Renal pelvis (tissue), 4 donors: ENCODE measurements around the gene ZFYVE28. TPM values are rescaled to one million over a fixed set of nuclear protein-coding genes. Genes with fewer than 3 reads are reported as not detected.

ENCODE experiments used
- DNase-seq: peaks from one replicate; pipeline ENCODE4 v3.0.0-alpha.2; 2013
- polyA plus RNA-seq, 3 donors: library from polyadenylated mRNA; unstranded; fragments of 120-200 nt; gene quantifications; one replicate each; pipeline ENCODE4 v1.2.1, GENCODE V29; 2013; ENCODE audit not compliant: insufficient read length in 3 of 3

ZFYVE28 gene
- polyA plus RNA-seq, 3 donors = 1.7 to 3.7 (median 3.2) TPM

DNA sequence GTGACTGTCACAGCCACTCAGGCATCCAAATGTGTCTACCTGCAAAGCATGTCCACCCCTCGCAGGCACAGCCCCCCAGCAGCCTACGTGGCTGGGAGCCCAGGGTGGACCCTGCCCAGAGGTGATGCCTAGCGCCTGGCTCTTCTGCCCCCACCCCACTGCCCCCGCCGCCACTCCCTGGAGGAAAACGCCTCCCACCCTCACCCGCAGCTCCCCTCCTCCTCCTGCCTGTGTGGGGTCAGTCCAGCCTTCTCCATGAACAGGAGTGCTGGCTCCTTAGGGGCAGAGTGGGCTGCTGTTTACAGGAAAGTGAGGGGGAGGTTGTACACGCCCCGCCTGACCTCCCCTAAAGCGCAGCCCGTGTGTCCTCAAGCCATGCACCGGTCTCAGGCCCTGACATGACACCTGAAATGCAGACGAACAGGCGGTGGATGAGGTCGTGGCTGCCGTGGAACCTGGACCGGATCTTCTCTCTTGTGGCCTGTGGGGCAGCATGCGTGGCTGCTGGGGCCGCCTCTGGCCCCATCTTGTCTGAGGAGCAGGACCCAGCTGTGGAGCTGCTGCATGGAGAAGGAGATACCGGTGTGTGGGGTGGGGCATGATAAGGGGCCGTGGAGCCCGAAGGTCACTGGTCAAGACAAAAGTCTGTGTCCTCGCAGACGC, 144.7 kb downstream of the ZFYVE28 start:
- no peak for DNase-seq

DNA sequence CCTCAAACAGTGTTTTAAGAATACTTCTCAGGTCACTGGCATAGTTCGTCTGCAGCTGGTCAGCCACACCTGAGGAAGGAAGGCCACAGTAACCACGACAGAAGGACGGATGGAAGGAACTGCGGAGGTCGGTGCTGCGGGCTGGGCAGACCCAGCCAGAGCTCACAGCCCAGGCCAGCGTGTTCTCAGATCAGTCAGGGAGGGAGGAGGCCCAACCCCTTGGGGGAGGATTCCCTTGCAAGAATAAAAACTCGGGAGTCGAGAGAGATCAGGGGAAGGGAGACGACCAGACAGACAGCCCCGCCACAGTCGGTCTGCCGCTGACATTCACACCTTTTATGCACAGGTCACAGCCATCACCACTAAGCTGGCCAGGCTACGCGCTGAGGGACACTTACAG, 145.2 kb downstream of the ZFYVE28 start:
- DNase-seq = no peak

DNA sequence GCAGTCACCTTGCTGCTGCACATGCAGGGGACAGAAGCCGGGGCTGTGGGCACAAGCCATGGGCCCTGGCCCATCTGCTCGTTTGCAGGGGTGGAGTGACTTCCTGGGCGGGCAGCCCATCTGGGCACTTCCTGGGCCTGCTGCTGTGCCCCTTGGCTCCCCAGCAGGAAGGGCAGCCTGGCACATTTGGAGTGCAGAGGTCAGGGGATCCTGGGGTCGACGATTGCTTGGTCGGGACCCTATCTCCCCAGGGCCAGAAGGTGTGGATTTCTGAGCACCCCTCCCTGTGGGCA, 145.7 kb downstream of the ZFYVE28 start:
- no peak for DNase-seq

DNA sequence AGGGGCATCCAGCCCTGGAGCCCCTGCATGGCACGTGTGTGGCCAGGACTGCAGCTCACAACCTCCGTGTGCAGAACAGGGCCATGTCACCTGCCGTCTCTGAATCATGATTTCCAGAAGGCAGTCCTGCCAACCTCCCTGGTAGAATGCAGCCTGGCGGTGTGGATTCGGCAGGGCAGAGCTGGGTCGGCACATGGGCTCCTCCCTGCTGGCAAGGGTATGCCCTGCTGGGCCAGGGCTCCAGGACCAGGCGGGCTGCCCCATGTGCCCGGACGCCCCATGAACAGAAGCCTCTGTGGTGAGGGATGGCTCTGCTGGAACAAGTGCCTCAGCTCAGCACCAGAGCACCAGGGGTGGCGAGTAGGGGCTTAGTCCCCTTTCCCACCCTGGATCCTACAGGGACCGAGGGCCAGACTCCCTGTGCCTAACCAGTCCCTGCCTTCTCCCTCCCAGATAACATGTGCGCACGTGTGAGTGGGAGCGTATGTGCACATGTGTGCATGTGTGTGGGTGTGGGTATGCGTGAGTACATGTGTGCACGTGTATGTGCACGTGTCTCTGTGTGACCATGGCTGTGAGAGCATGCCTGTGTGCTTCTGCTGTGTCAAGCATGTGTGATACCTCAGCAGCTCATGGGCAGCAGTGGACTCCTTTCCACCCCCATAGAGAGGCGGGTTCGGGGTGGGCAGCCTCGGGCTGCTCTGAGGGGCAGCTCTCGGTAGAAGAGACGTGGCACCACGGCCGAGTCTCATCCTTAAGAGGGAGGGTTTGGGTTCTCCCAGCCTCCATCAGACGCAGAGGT, 146.2 kb downstream of the ZFYVE28 start:
- DNase-seq = no peak

DNA sequence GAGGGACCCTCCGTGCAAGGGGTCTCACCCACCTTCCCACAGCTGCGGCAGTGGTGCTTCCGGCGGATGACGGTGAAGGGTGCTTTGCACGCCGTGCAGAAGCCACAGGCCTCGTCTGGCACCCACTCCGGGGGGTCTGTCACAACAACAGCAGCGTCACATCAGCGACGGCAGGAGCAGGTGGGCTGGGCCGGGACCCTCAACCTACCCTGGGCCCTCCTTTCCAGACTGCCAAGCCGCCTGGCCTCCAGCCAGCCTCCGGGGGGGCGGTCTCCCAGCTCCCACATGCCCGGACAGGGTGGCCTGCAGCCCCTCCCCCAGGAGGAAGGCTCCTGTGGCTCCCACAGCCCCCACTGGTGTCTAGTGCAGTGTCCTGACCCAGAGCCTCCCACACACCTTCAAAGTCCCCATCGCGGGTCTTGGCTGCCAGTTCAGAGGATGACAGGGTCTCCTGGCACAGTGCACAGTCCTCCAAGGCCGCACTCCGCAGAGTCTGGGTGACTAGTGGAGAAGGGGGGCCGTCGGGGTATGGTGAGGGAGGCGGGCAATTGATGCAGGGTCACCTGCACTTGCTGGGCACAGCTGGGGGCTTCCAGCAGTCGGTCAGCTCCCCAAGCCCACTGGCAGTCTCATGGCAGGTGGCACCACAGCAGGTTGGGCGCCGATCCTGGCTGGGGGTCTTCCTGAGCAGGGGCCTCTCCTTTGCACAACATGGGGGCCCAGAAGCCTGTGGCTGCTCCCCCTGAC, 147.0 kb downstream of the ZFYVE28 start:
- DNase-seq = no peak

DNA sequence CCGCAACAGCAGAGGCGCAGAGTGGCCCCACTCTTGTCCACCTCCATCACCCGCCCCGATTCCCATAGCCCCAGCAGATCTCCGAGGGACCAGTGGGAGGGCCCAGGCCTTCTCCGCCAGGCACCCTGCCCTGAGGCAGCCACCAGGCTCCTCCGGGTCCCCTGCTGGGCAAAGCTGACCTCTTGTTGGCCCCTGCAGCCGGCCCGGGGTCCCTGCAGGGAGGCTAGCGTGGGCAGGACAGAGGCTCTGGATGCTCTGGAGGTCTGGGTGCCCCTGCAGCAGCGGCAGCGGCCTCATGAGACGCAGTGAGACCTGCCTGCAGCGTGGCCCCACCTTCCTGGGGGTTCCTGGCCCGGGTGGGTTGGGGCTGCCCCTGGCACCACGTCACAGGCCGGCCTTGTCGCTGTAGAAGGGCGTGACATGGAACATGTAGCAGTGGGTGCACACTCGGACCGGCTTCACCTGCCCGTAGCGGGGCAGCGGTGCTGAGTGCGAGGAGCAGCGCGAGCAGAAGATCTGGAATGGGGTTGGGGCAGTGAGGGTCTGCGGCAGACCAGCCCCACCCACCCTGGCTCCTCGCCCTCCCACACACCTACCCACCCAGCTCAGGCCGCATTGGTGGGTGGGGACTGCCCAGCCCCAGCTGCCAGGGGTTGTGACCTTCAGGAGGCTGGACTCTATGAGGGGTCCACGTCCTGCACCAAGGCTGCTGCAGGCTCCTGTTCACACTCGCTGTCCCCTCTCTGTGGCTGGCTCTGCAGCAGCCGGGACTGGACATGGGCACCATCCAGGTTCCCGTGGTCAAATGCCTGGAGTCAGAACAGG, 147.9 kb downstream of the ZFYVE28 start:
- DNase-seq = no peak

DNA sequence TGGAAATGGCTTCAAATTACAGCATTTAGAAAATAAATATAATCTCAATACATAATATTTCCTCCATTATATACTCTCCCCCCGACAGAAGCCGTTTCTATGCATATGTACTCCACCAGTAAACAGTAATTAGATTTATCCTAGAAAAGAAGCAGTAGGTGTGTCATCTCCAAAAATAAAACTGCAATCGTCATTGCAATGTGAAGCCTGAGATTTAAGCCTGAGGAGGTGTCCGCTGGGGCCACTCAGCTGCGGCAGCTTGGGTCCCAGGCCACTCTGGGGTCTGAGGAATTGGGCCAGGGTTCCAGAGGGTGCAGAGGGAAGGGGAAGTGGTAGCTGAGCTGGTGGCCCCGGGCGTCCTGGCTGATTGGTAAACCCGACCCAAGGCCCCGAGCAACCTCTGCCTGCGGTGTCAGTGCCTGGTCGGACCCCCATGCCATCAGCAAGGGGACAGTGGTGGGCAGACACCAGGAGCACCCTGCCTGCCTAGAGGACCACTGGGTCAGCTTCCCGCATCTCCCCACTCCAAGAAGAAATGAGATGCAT, 148.8 kb downstream of the ZFYVE28 start:
- DNase-seq = no peak

DNA sequence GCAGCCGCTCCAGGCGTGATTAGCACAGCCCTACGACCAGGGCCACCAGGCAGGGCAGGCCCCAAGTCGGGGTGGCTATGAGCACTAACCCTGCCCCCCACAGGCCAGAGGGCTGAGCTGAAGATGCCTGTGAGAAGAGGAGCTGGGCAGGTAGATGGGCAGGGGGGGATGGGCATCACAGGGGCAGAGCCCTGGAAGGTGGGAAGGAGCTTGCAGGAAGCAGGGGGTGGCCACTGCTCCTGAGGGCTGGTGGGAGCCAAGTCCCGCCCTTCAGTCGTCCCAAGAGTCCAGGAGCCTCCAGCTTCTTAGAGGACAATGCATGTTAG, 149.3 kb downstream of the ZFYVE28 start:
- no peak for DNase-seq

DNA sequence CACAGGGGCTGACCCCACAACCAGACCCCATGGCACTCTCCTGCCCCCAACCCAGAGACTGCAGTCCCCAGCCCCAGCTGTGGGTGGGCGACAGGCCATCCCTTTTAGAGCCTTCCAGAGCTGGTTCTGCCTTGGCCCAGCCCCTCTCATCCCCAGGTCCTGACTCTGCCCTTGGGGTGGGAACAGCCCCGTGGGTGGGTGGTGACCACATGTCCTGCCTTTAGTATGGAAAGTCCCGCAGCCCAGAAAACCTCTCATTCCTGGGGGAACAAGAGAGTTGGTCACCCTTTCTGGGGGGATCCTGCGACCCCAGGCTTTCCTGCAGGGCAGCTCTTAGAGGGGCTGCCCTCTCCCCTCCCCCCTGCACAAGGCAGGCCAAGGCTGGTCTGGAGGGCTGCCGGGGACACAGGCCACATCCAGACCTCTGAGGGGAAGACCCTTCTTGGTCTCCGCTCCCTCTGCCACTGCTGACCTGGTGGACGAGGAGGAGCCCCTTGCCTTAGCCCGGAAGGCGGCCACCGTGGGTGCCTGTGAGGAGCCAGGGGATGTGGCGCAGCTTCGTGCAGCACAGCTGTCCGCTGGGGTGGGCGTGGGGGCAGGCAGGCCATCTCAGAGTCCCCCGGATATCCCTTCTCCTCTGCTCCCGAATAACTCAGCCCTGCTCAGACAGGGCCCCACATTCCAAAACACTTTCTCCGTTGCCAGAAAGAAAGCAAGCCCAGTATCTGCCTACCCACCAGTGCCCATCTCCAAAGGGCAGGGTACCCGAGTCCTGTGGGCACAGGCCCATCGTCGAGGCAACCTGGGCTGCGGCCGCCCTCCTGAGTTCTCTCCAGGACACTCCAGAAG, 149.9 kb downstream of the ZFYVE28 start:
- DNase-seq = no peak

DNA sequence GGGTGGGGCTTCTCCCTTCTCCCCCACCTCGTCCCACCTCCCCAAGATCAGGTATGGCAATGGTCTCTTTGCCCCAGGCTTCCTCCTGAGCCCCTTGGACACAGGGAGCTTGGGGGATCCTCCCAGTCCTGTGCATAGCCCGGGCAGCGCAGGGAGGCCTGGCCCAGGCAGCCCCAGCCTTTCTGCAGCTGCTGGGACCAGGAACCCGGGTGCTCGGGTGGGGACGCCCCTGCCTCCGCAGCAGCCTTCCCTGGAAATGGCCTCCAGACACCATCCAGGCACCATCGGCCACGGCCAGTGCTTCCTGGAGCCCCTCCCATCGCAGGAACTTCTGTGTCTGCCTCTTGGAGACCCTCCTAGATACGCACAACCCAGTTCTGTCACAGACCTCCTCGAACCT, 150.6 kb downstream of the ZFYVE28 start:
- DNase-seq = no peak

DNA sequence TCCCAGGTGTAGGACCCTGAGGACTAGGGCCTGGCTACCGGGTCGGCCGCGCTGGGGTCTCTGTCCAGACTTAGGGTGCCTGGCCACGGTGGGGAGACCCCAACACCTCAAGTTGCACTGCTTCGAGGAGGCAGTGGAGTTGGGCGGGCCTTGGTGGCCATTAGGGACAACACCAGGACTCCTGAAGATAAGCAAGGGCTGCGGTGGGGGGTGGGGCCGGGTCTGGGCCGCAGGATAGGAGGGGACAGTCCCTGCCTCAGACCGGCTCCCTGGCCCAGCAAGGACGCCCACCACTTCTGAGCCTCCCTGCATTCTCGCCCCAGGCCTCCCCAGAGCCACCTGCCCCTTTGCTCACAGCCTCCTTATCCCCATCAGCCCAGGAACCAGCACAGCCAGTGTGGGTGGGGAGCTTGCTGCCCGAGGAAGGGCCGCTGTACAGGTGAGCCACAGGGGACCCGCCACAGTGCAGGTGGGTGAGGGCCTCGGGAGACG, 151.1 kb downstream of the ZFYVE28 start:
- no peak for DNase-seq

DNA sequence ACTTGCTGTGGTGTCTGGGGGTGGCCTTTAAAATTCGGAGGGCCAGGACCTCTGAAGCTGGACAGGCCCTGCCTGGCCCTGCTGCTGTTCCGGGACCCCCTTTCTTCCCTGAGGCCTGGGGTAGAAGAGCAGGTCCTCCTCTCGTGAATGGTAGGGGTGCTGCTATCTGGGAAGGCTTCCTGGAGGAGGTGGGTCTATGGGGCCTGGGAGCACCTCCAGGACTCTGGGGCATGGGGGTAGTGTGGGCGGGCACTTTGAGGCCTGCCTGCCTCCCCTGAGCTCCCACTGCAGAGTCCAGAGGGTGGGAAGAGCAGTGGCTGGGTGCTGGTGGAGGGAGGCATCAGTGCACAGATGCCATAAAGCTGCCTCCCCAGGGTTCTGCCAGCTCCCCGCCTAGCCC, 151.6 kb downstream of the ZFYVE28 start:
- DNase-seq = no peak

DNA sequence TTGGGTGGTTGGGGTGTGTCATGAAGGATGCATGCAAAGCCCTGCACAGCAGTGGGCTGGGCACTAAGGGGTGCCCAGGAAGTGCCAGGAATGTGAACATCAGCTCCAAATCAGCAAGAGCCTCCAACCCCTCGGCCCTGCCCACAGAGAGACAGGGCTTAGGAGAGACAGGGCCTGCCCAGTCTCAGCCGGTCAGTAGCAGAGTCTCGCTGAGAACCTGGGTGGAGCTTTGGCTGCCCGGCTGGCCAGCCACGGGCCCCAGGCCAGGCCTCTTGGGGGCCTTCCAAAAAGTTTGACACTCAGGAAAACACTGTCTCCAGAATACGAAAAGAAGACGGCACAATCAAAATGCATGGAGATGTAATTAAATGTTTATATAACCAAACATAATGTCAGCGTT, 152.3 kb downstream of the ZFYVE28 start:
- DNase-seq = no peak

DNA sequence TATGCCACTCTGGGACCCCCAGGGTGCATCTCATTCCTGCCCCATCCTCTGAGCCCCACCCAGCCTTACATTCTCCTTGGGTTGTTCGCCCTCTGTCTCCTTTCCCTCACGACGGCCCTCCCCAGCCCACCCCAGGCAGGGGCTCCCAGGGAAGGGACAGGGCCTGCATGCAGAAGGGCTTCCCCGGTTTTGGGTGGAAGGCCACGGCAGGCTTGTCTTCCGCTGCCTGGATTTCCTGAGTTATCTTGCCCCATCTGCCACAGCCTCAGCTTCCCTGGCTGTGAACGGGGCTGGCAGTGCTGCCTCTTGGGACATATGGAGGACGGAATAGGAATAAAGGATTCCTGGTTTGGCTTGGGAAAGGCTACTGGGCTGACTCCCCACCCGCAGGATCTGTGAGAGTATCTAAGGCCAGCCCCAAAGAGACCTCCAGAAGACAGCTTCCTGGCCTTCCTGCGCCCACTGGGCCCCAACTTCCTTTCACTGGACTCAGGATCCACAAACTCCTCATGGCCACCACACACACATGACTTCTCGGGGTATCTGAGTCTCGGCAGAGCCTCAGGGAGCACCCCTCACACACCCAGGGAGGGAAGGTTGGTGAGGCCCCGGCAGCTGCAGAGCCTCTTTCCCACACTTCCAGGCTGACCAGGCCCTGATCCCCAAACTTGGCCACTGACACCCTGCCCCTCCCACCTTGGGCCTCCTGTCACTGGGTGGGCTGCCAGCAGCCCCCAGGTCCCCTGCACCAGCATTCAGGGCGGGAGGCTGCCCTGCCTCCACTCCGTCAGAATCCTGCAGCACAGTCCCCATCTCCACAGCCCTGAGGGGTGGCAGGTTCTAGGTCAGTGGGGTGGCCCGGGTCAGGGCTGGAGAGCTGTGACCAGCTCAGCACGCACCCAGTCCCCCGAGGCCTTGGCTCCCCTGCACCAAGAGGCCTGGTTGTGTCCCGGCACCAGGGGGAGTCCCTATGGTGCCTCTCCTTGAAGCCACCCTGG, 153.0 kb downstream of the ZFYVE28 start:
- DNase-seq = no peak

DNA sequence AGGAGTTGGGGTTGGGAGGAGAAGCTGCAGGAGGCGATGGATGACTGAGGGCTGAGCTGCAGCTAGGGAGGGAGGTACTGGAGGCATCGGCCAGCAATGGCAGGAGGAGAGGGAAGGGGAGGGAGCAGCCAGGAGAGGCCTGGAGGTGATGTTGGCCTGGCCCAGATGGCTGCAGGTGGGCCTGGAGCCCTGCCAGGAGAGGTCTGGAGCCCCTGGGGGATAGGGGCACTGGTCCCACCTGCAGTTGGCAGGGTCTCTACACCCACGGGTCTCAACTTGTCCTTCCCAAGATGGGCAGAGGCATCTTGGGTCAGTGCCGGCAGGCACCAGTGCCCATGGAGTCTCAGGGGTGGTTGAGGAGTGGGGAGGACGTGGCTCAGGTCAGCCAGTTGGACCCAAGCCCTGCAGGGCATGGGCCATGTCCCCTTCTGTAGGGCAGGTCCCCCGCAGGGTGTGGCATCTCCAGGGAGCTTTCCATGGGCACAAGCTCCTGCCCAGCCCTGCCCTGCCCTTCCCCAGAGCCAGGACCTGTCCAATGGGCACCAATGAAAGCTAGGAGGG, 153.9 kb downstream of the ZFYVE28 start:
- DNase-seq = no peak

DNA sequence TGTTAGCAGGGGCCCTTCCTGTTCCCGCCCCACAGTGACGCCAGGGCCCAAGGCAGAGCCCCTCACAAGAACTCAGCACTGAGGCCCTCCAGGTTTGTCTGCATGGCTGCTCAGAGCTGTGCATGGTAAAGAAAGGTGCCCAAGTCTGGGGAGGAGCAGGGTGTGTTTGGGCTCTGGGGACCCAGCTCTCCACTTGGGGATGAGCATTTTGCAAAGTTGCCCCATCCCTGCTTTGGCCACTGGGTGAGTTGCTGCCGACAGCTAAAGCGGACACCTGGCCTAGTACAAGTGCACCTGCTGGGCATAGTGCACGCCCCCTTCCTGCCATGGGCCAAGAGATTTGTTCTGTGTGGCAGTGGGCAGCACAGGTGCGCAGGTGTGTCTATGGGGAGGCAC, 154.5 kb downstream of the ZFYVE28 start:
- no peak for DNase-seq

DNA sequence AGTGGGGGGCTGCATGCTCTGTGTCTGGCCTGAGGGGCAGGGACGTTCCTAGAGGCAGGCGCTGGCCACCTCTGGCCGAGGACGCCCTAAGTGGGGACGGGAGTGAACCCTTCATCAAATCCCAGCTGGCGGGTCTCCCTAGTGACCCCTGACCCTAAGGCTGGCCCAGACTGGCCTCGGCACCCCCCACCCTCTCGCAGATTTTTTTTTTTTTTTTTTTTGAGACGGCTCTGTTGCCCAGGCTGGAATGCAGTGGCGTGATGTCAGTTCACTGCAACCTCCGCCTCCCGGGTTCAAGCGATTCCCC, 155.5 kb downstream of the ZFYVE28 start:
- DNase-seq = no peak

DNA sequence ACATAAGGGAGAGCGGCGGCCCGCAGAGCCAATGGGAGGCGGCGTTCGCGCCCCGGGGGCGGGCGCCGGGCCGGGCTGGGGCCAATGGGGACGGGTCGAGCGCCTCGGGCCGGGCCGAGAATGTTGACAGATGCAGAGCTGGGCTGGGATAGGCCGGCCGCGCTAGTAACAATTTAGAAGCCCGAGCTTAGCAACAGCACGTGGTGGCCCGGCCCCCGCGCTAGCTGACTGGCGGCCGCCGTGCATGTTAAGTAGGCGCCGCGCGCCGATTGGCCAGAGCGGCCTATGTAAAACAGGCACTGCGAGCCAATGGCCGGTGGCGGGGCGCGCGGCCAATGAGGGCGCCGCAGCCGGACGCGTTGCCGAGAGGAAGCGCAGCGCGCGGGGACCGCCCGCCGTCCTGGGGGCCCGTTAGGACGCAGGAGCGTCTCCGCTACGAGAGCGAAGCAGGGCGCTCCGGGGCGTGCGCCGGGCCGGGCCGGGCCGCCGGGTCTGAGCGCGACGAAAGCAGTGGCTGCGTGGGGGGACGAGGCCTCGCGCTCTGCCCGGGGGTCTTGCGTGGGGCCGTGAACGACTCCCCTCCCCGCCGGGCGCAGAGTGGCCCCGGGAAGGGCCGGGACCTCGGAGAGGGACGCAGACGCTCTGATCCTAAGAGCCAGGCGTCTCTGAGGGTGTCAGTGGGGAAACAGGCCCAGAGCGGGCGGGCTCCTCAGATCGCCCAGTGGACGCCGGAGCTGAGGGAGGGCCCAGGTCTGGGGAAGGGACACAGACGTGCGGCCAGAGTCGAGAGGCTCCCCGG, 156.1 kb downstream of the ZFYVE28 start:
- peak; percentile 99 for DNase-seq

DNA sequence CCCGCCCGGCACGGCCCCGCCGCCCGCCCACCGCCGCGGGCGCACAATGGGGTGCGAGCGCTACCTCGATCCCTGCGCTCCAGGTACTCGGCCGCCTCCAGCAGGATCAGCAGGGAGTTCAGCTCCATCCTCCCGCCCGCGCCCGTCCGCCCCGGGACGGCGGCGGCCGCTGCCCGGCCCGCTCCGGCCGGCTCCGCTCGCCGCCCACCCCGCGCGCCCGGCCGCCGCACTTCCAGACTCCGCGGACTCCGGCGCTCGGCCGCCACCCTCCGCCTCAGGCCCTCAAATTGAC, 156.6 kb downstream of the ZFYVE28 start, which contains the start of gene MXD4:
MXD4 (minus strand) TSS at position 257 of the 292 bp plus-strand sequence; CDS start at position 128, 129 bp downstream.
- no peak for DNase-seq
